ENCODE data around the gene CD2. TPM values are rescaled to one million over a fixed set of nuclear protein-coding genes. Genes with fewer than 3 reads are reported as not detected.

CD2 gene
- total RNA-seq, 2 donors from 2014 or later: 2.9 to 3.8 TPM

GRCh38 chr1:116771997-116772647, 17.9 kb downstream of the CD2 start:
- Histone ChIP-seq H3K9me3 (no peaks in the 10 kb centered on the region), H3K27ac (no peak overlapping the region), H3K9ac (ENCODE audit: low read depth in 2 of 2, low read length in 2 of 2) (no peak overlapping the region), H3K4me1 (no peaks in the 10 kb centered on the region), H3K27me3 (no peaks in the 10 kb centered on the region), H3K4me3 (no peak overlapping the region), H3K36me3 (no peaks in the 10 kb centered on the region)
- intact Hi-C loops (cut with DNase I): no loop called here
- DNase-seq: no peak
- TF ChIP-seq CTCF (IDR thresholded peaks at IDR 0.05): no peak

GRCh38 chr1:116772648-116773045, 18.4 kb downstream of the CD2 start:
- intact Hi-C loops (cut with DNase I): no loop called here
- no peak overlapping the region for H3K27ac ChIP-seq

DNA sequence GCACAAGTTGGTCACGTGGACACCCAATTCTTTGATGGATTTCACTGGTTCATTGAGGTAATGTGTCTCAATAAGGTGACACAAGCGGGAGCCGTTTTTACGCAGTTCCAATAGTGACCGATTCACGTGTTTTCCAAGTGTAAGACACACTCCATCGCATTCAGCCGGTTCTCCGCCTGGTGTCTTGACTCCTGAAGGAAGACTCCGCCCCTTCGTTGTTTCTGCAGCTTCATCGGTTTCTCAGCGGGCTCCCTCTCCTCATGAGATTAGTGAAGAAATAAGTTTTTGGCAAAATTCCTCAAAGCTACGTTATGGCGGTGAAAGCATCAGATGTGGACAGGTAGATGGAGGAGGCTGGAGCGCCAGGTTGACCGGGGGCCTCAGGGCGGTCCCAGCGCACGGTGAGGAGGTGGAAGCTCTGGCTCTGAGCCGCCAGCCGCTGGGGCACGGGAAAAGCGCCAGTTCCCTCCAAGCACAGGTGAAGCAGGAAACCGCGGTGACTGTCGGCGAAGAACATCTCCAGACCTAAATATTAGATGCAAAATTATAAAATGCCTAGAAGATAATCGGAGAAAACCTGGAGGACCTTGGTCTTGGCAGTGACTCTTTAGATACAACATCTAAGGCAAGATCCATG, 21.0 kb downstream of the CD2 start:
- no peak overlapping the region for H3K4me3 ChIP-seq
- no peaks in the 10 kb centered on the region for H3K4me1 ChIP-seq
- intact Hi-C loops (cut with DNase I): no loop called here
- DNase-seq: no peak
- no peak overlapping the region for H3K27ac ChIP-seq
- H3K36me3 ChIP-seq: no peaks in the 10 kb centered on the region
- TF ChIP-seq CTCF (IDR thresholded peaks at IDR 0.05): no peak
- H3K9me3 ChIP-seq: no peaks in the 10 kb centered on the region
- no peak overlapping the region for H3K9ac ChIP-seq (ENCODE audit: low read depth in 2 of 2, low read length in 2 of 2)
- H3K27me3 ChIP-seq: no peaks in the 10 kb centered on the region

More at GRCh38 chr1:116772648-116773045, 18.4 kb downstream of the CD2 start:
- Histone ChIP-seq H3K4me3 (no peak overlapping the region), H3K27me3 (no peaks in the 10 kb centered on the region), H3K36me3 (no peaks in the 10 kb centered on the region), H3K9me3 (no peaks in the 10 kb centered on the region), H3K9ac (ENCODE audit: low read depth in 2 of 2, low read length in 2 of 2) (no peak overlapping the region), H3K4me1 (no peaks in the 10 kb centered on the region)
- DNase-seq: no peak
- TF ChIP-seq CTCF (IDR thresholded peaks at IDR 0.05): no peak

- no peak for DNase-seq
- no peaks in the 10 kb centered on the region for H3K9me3 ChIP-seq
- H3K4me1 ChIP-seq: no peaks in the 10 kb centered on the region
- H3K9ac ChIP-seq (ENCODE audit: low read depth in 2 of 2, low read length in 2 of 2): no peak overlapping the region
- H3K27ac ChIP-seq: no peak overlapping the region
- no peak for TF ChIP-seq CTCF (IDR thresholded peaks at IDR 0.05)
- H3K36me3 ChIP-seq: no peaks in the 10 kb centered on the region
- intact Hi-C loops (cut with DNase I): no loop called here
- no peaks in the 10 kb centered on the region for H3K27me3 ChIP-seq
- H3K4me3 ChIP-seq: no peak overlapping the region
These were observed 23.9 kb downstream of the CD2 start for GRCh38 chr1:116777831-116778830.

DNA sequence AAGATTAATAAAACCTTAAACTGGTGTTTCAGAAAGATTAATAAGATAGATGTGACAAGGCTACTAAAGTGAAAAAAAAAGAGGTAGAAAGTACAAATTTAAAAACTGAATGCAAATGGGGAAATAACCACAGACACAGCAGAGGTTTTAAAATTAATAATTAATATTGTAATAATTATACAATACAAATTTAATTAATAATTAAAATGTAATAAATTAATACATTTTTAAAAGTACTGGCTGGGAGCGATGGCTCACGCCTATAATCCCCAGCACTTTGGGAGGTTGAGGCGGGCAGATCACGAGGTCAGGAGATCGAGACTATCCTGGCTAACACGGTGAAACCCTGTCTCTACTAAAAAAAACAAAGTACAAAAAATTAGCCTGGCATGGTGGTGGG, 26.8 kb downstream of the CD2 start:
- Histone ChIP-seq H3K27me3 (no peaks in the 10 kb centered on the region), H3K27ac (no peak overlapping the region), H3K36me3 (no peaks in the 10 kb centered on the region), H3K9ac (ENCODE audit: low read depth in 2 of 2, low read length in 2 of 2) (no peak overlapping the region), H3K4me1 (no peaks in the 10 kb centered on the region), H3K4me3 (no peak overlapping the region), H3K9me3 (no peaks in the 10 kb centered on the region)
- no peak for DNase-seq
- intact Hi-C loops (cut with DNase I): no loop called here
- no peak for TF ChIP-seq CTCF (IDR thresholded peaks at IDR 0.05)

All from colonic mucosa (tissue), 4 donors.